RWPE2 (cell line): ENCODE results near the gene MYOF.
A peak's percentile ranks its signal among the peaks of the same experiment; 100 is the strongest.

Source experiments
- ATAC-seq: fragments of 200-7000 bp; cut with Tn5 transposase; 3 replicates; pipeline ENCODE4 v1.9.1; 2021; ENCODE audit warnings: low read depth
- DNase-seq: peaks from one replicate; pipeline ENCODE4 v3.0.0-alpha.2; 2020; ENCODE audit warnings: low spot score
- H3K27ac ChIP-seq: fragments of 450-650 bp; 2 replicates; pipeline ENCODE4 v1.5.1; 2017; ENCODE audit warnings: mild to moderate bottlenecking; ENCODE audit not compliant: poor library complexity, severe bottlenecking
- H3K27me3 ChIP-seq: fragments of 250-450 bp; sonication (Bioruptor Pico); 2 replicates; pipeline ENCODE4 v1.5.1; 2021; ENCODE audit warnings: mild to moderate bottlenecking, moderate library complexity; ENCODE audit not compliant: insufficient read depth, poor library complexity, severe bottlenecking
- H3K36me3 ChIP-seq: fragments of 250-450 bp; sonication (Bioruptor Pico); 2 replicates; pipeline ENCODE4 v1.5.1; 2020; ENCODE audit warnings: low read depth, mild to moderate bottlenecking, moderate library complexity
- H3K4me1 ChIP-seq: fragments of 250-450 bp; sonication (Bioruptor Pico); 2 replicates; pipeline ENCODE4 v1.5.1; 2021; ENCODE audit warnings: mild to moderate bottlenecking, moderate library complexity; ENCODE audit not compliant: insufficient read depth, poor library complexity, severe bottlenecking
- H3K4me3 ChIP-seq: fragments of 250-450 bp; sonication (Bioruptor Pico); 2 replicates; pipeline ENCODE4 v1.5.1; 2021; ENCODE audit warnings: mild to moderate bottlenecking, moderate library complexity; ENCODE audit not compliant: severe bottlenecking
- H3K9me3 ChIP-seq: fragments of 250-450 bp; sonication (Bioruptor Pico); 2 replicates; pipeline ENCODE4 v1.5.1; 2021; ENCODE audit warnings: mild to moderate bottlenecking, moderate library complexity; ENCODE audit not compliant: severe bottlenecking
- CTCF ChIP-seq: fragments of 450-650 bp; IDR thresholded peaks from one replicate; pipeline ENCODE4 v1.5.1; 2017; ENCODE audit warnings: mild to moderate bottlenecking, moderate library complexity; ENCODE audit not compliant: poor library complexity, severe bottlenecking

Gene MYOF

DNA sequence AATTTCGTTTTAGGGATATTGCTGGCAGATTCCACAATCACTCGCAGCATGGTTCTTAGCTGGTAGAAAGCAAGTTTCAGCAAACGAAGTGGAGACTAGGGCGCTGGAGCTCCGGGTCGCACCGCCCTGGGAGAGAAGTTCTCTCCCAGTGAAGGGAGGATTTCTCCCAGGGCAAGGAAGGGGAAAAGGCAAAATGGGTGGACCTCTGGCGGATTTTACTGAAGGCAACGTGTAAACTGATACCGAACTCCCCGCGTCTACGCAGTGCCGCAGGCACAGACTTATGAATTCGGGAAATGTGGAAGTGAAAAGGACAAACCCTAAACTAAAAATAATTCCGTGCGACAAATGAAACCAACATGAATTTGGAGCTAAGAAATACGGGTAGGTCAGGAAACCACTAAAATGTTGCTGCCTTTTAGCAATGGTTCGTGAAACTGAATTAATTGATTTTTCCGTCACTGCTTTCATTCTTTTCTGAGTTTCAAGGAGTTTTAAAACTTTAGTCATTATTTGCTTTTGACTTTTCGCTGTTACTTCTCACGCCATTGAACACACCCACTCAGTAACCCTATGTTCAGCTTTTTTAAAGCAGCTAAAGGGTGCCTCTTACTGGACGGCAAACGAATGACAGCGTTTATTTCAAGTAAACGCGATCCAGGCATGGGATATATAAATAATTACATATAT, at the start of gene MYOF:
MYOF (minus strand) TSS at position 190 of the 690 bp plus-strand sequence; CDS start at position 50, 140 bp downstream.
- DNase-seq, result no peak
- TF ChIP-seq CTCF, result peak; percentile 47
- H3K9me3 ChIP-seq, result no peaks in the 10 kb centered on the region
- peak within 1 kb of the TSS; percentile 44 for H3K4me3 ChIP-seq
- H3K27ac ChIP-seq, result peak within 1 kb of the TSS; percentile 98
- peaks cover 10% of the 10 kb centered on the region for H3K4me1 ChIP-seq
- peak; percentile 77 for ATAC-seq
- no peaks in the 10 kb centered on the region for H3K27me3 ChIP-seq
- H3K36me3 ChIP-seq, result peaks cover 27% of the 10 kb centered on the region

DNA sequence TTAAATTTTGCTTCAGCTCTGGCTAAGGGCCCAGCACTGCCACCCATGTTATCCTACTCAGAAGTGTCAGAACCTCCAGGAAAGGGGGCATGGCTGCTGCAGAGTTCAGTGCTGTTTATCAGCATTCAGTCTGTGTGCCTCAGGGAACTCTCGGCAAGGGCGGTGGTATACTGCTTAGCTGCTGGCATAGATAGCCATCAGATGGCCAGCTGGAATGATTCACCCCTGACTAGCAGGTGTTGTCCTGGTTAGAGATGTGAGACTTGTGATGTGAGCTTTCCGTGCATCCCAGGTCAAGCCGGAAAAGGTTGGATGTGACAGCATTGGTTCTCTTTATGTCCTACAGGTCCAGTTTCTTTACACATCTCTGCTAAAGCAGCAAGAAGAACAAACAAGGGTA, 36.4 kb upstream of the MYOF start:
- Histone ChIP-seq H3K27me3 (no peaks in the 10 kb centered on the region), H3K4me3 (no peak overlapping the region), H3K27ac (no peak overlapping the region), H3K36me3 (peaks cover 77% of the 10 kb centered on the region), H3K4me1 (no peaks in the 10 kb centered on the region), H3K9me3 (no peaks in the 10 kb centered on the region)
- TF ChIP-seq CTCF, result no peak
- ATAC-seq (no peak), DNase-seq (no peak)

DNA sequence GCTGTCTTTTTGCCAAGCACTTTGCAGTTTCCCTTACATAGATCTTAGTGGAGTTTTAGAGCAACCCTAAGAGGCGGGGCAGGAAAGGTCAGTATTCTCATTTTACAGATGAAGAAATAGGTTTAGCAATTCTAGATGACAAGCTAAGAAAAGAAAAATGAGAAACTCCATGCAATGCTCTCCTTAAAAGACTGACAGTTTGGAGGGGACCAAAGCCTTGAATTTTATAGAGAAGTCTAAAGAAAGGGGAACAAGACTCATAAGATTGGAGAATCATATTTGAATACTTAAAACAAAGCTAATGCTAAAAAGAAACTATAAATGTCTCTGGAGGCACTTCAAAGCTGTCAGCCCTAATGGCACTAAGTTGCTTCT, 33.9 kb upstream of the MYOF start:
- no peak overlapping the region for H3K27ac ChIP-seq
- no peaks in the 10 kb centered on the region for H3K27me3 ChIP-seq
- no peak for ATAC-seq
- H3K4me1 ChIP-seq, result no peaks in the 10 kb centered on the region
- H3K36me3 ChIP-seq, result peaks cover 94% of the 10 kb centered on the region
- DNase-seq, result no peak
- no peak for TF ChIP-seq CTCF
- H3K9me3 ChIP-seq, result no peaks in the 10 kb centered on the region
- no peak overlapping the region for H3K4me3 ChIP-seq

- peaks cover 91% of the 10 kb centered on the region for H3K36me3 ChIP-seq
- DNase-seq (no peak), ATAC-seq (no peak)
- no peaks in the 10 kb centered on the region for H3K27me3 ChIP-seq
- no peak for TF ChIP-seq CTCF
- no peak overlapping the region for H3K27ac ChIP-seq
- H3K4me1 ChIP-seq, result no peaks in the 10 kb centered on the region
- no peaks in the 10 kb centered on the region for H3K9me3 ChIP-seq
- no peak overlapping the region for H3K4me3 ChIP-seq
These were observed 33.2 kb upstream of the MYOF start for GRCh38 chr10:93515071-93516005.
